ENCODE results near the gene INO80E.
A peak's percentile ranks its signal among the peaks of the same experiment; 100 is the strongest.

The INO80E gene

DNA sequence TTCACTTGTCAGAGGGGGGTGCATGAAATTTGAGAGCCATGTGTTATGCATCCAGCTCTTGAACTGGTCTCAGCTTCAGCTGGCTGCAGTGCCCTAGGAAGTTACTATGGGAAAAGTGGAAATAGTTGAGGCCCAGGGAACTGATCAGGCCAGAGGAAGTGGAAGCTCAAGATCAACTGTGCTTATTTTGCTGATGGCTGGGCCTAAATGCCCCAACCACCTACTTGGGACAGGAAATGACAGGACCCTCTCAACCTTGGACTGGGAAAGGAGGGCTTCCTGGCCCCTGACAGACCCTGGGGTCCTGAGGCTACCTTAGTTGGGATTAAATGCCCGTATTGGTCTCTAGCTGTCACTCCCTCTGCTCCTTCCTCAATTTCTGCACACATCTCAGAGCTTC lies 23.5 kb upstream of the INO80E start:
- no peak for DNase-seq (ENCODE audit: extremely low read depth, low read depth)
- TF ChIP-seq, protein P1, sequence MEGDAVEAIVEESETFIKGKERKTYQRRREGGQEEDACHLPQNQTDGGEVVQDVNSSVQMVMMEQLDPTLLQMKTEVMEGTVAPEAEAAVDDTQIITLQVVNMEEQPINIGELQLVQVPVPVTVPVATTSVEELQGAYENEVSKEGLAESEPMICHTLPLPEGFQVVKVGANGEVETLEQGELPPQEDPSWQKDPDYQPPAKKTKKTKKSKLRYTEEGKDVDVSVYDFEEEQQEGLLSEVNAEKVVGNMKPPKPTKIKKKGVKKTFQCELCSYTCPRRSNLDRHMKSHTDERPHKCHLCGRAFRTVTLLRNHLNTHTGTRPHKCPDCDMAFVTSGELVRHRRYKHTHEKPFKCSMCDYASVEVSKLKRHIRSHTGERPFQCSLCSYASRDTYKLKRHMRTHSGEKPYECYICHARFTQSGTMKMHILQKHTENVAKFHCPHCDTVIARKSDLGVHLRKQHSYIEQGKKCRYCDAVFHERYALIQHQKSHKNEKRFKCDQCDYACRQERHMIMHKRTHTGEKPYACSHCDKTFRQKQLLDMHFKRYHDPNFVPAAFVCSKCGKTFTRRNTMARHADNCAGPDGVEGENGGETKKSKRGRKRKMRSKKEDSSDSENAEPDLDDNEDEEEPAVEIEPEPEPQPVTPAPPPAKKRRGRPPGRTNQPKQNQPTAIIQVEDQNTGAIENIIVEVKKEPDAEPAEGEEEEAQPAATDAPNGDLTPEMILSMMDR (IDR thresholded peaks at IDR 0.05; ENCODE audit: low read depth, low read length): no peak

DNA sequence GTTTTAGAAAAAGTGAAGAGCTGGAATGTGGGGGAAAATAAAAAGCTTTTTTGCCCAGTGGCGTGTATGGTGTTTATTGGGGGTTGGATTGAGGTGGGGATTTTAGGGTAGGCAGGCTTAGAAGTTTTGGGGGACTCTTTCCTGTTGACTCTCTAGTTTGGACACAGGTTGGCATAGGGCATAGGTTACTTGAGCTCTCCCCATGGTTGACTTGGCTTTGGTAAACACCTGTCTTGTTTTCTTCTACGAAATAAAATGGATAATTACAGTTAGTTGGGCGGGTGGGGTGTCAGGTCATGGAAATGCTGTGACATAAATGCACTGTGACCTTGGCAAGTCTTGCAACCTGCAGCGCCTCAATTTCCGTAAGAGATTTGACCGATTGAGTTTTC lies 23.1 kb upstream of the INO80E start:
- TF ChIP-seq, protein P1 (IDR thresholded peaks at IDR 0.05; ENCODE audit: low read depth, low read length): no peak
- no peak for DNase-seq (ENCODE audit: extremely low read depth, low read depth)

DNA sequence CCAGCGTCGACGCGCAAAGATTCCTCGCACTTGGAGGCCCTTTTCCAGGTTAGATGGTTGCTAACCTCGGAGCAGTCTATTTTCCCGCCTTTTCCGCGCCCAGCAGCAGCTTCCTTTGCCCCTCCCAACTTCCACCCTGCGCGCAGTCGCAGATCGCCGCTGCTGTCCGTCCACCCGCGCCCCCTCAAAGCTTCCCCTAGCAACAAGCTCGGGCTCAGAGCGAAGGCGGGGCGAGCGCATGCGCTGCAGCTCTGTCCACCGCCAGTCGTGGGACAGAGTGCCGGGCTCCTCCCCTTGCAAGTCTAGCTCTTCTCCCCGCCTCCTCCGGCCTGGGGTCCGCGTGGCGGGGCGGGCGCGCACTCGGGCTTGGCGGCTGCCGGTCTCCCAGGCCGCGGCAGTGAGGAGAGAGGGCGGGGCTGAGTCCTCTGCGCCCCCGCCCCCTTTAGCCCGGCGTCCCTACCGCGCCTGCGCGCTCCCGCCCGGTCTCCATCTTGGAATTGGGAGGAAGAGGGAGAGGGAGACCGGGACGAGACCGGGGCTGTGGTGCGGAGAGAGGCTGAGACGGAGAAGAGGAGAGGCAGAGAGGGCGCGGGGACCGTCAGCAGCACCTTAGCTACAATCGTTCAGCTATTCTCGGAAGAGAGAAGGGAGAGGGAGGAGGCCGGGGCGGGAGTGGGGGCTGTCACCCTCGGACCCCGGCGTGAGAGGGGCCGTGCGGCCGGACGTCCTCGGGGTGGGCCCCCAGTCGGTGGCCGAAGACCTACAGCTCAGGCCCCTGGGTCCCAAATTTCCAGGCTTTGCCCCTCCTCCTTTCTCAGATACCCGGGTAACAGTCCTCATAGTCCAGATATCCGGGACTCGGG lies 22.4 kb upstream of the INO80E start, which contains the start of gene TAOK2:
TSS of gene TAOK2 (plus strand) at position 485 of the 863 bp plus-strand sequence. CDS start 3,905 bp downstream, outside the sequence.
- DNase-seq (ENCODE audit: extremely low read depth, low read depth): peak; percentile 98
- TF ChIP-seq, protein P1 (IDR thresholded peaks at IDR 0.05; ENCODE audit: low read depth, low read length): no peak

DNA sequence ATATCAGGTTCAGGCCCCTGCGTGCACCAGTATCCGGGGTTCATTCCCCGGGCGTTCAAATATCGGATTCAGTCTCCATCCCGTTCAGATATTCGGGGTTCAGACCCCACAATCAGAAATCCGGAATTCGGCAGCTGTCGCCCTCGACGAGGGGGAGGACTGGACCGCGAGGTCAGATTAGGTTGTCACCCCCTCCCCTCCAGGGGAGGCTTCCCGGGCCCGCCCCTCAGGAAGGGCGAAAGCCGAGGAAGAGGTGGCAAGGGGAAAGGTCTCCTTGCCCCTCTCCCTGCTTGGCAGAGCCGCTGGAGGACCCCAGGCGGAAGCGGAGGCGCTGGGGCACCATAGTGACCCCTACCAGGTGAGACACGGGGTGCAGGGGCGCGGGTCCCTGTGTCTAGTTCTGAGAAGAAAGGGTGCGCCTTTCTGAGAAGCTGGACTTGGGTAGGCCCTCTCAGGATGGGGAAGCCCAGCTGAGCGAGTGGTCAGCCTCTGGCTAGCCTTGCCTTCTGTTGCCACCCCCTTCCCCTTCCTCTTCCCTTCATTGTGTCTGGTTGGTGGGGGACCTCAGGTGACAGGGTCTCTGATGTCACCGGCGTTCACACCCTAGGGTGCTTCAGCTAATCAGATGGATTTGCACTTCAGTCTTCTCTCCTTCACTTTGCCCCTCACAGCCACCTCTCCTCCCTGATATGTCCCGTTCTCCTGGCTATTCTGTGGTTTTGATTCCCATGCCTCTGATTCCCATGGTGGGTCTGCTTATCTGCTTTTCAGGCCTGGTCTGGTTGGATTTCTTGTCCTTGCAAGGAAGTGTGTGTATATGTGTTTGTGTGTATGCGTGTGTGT lies 21.5 kb upstream of the INO80E start:
- DNase-seq (ENCODE audit: extremely low read depth, low read depth): no peak
- TF ChIP-seq, protein P1 (IDR thresholded peaks at IDR 0.05; ENCODE audit: low read depth, low read length): no peak

DNA sequence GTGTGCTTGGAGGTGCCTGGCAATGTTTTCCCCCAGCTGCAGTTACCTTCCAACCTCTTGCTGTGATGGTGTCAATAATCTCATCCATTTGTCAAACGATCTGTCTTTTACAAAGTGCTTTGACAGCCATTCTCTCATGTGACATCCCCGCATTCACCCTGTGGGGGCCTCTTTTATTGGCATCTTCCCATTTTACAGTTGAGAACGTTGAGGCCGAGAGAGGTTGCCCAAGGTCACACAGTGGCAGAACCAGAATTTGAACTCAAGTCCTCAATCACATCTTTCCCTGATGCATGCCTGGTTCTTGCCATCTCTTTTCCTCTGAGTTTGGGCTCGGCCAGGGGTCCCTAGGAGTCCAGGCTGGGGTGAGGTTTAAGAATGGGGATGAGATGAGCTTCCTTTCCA lies 20.9 kb upstream of the INO80E start:
- TF ChIP-seq, protein P1 (IDR thresholded peaks at IDR 0.05; ENCODE audit: low read depth, low read length): no peak
- no peak for DNase-seq (ENCODE audit: extremely low read depth, low read depth)

DNA sequence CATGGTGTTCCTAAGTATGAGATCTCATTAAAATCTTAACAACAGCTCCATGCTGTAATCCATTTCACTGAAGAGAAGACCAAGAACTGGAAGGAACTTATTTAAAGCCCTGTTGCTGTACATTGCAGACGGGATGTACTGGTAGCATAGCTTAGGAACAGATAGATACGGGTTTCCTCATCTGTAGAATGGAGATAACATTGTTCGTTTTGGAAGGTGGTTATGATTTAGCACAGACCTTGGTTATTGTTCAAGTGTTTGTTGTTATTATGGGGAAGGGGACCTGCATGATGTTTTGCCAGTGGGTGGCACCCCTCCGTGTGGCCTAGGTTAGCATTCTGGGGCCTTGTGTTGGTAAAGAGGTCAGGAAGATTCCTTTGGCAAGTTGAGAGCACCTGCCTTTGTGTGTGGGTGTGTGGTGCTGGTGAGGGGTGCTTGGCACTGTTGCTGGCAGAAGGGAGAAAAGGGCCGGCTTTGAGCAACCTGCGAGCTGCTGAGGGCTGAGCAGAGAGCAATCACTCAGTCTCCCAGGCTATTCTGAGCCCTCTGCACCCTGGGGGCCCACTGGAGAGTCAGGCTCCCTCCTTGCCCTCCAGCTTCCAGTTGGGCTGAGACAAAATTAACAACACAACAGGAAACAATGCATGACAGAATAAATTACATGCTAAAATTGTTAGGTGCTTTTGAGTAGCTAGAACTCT lies 20.1 kb upstream of the INO80E start:
- TF ChIP-seq, protein P1 (IDR thresholded peaks at IDR 0.05; ENCODE audit: low read depth, low read length): no peak
- DNase-seq (ENCODE audit: extremely low read depth, low read depth): no peak

Measured in AG09319 (cell line).